Activated T-cell treated with anti-CD3 and anti-CD28 coated beads, Interleukin-2, amount 50 U/mL, for 72 hours (primary cell): ENCODE measurements around the gene CWH43. TPM values are rescaled to one million over a fixed set of nuclear protein-coding genes. Genes with fewer than 3 reads are reported as not detected.
"Not testable (repeated sequence)": the region's sequence is repeated elsewhere in the genome, so short reads cannot be mapped to it uniquely, and the experiment has no call there.

Experiments
- ATAC-seq, 2 donors: fragments of 150-1000 bp; cut with Tn5 transposase; replicated peaks in 1 of 2; 2 replicates each; pipeline ENCODE4 v1.10.0; 2021; ENCODE audit warnings: moderate library complexity in 2 of 2, mild to moderate bottlenecking in 1 of 2
- DNase-seq, 2 donors: peaks; one replicate each; pipeline ENCODE4 v3.0.0; 2021 to 2022; ENCODE audit warnings: mixed read lengths in 1 of 2
- H3K27ac Mint-ChIP-seq: one replicate; pipeline ENCODE4 v1.8.0; 2022; ENCODE audit warnings: mild to moderate bottlenecking, moderate library complexity, mixed read lengths
- H3K27me3 Mint-ChIP-seq: one replicate; pipeline ENCODE4 v1.8.0; 2022; ENCODE audit warnings: low read depth, mixed read lengths
- H3K36me3 Mint-ChIP-seq, 2 donors: one replicate each; pipeline ENCODE4 v1.8.0; 2022; ENCODE audit warnings: mixed read lengths in 2 of 2, mild to moderate bottlenecking in 1 of 2; ENCODE audit not compliant: insufficient read depth in 2 of 2
- H3K4me1 Mint-ChIP-seq: one replicate; pipeline ENCODE4 v1.8.0; 2022; ENCODE audit warnings: low read depth, mixed read lengths
- H3K4me3 Mint-ChIP-seq, 2 donors: one replicate each; pipeline ENCODE4 v1.8.0; 2022; ENCODE audit warnings: mild to moderate bottlenecking in 2 of 2, mixed read lengths in 2 of 2, moderate library complexity in 2 of 2
- H3K9me3 Mint-ChIP-seq, 2 donors: one replicate each; pipeline ENCODE4 v1.8.0; 2022; ENCODE audit warnings: mixed read lengths in 2 of 2
- total RNA-seq, 2 donors: library from RNA; stranded (reverse); gene quantifications; one replicate each; pipeline ENCODE4 v1.2.3, GENCODE V29; 2022

CWH43 gene
- not detected for total RNA-seq

- peaks cover 0 to 2% of the 10 kb centered on the region in 2 donors for H3K36me3 Mint-ChIP-seq
- DNase-seq, result no peak
- no peak for ATAC-seq
- no peak within 1 kb of the TSS for H3K27ac Mint-ChIP-seq
- peaks cover 74% of the 10 kb centered on the region for H3K27me3 Mint-ChIP-seq
- no peaks in the 10 kb centered on the region for H3K4me1 Mint-ChIP-seq
- peak within 1 kb of the TSS in 1 of 2 donors; percentile 15 for H3K4me3 Mint-ChIP-seq
- peaks cover 0 to 2% of the 10 kb centered on the region in 2 donors for H3K9me3 Mint-ChIP-seq
Observed at GRCh38 chr4:48985976-48986653, at the start of gene CWH43. TSS of gene CWH43 (plus strand) at chr4:48986275. CDS start at chr4:48986430, 155 bp downstream.

GRCh38 chr4:48937033-48937432 is 49.0 kb upstream of the CWH43 start:
- no peak for DNase-seq
- Mint-ChIP-seq H3K27me3 (no peaks in the 10 kb centered on the region), H3K9me3 (peaks cover 0 to 2% of the 10 kb centered on the region in 2 donors)

DNA sequence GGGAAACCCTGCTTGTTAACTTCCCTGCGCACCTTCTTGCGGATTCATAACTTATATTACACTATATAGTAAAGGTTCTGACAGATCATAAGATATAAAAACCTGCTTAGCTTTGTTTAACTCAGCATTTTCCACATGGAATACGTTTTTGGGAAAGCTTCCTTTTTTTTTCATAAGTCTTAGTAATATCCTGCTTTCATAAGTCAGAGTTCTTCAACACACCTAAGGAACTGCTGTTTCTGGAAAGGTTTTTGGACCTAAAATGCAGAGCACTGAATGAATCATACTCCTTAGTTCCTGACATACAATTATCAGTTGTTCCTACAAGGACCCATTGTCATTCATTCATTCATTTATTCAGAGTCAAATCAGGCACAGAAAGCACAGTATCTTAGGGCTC is 47.2 kb upstream of the CWH43 start:
- Mint-ChIP-seq H3K27me3 (no peaks in the 10 kb centered on the region), H3K4me1 (no peaks in the 10 kb centered on the region)

More at GRCh38 chr4:48937033-48937432, 49.0 kb upstream of the CWH43 start:
- H3K27ac Mint-ChIP-seq, result no peak overlapping the region
- no peak overlapping the region for H3K4me3 Mint-ChIP-seq
- no peaks in the 10 kb centered on the region for H3K4me1 Mint-ChIP-seq
- peaks cover 2 to 3% of the 10 kb centered on the region in 2 donors for H3K36me3 Mint-ChIP-seq
- no peak for ATAC-seq

DNA sequence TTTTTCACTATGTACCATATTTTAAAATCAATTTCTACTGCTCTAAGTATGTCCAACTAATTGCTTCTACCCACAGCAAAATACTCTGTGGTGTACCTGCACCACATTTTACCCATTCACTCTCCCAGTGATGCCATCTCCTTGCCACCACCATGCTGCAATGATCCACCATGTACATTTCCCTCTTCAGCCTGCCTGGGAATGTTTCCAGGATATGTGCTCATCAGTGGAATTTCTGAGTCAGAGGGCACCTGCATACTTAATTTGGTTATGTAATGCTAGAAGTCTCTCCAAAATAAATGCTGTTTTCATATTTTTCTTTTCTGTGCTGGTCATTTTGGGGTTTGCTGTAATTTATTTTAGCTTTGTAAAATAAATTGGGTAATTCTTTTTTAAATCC is 46.3 kb upstream of the CWH43 start:
- ATAC-seq (no peak), DNase-seq (no peak)
- Mint-ChIP-seq H3K36me3 (peaks cover 2 to 3% of the 10 kb centered on the region in 2 donors), H3K27me3 (no peaks in the 10 kb centered on the region), H3K4me1 (peaks cover 8% of the 10 kb centered on the region), H3K4me3 (no peak overlapping the region), H3K27ac (no peak overlapping the region), H3K9me3 (peaks cover 0 to 2% of the 10 kb centered on the region in 2 donors)

More for the DNA sequence above, 47.2 kb upstream of the CWH43 start:
- Mint-ChIP-seq H3K4me3 (no peak overlapping the region), H3K9me3 (peaks cover 0 to 2% of the 10 kb centered on the region in 2 donors), H3K27ac (no peak overlapping the region), H3K36me3 (peaks cover 2 to 3% of the 10 kb centered on the region in 2 donors)
- DNase-seq (no peak), ATAC-seq (no peak)

- Mint-ChIP-seq H3K4me1 (peaks cover 14% of the 10 kb centered on the region), H3K9me3 (no peaks in the 10 kb centered on the region), H3K27ac (peak overlapping the region; percentile 20), H3K27me3 (no peaks in the 10 kb centered on the region), H3K4me3 (no peak overlapping the region), H3K36me3 (no peaks in the 10 kb centered on the region)
- no peak for DNase-seq
- no peak for ATAC-seq
Observed at GRCh38 chr4:48943387-48943786, 42.7 kb upstream of the CWH43 start.

GRCh38 chr4:48944252-48944651 is 41.8 kb upstream of the CWH43 start:
- ATAC-seq, result peak in 1 of 2 donors; percentile 48
- Mint-ChIP-seq H3K27me3 (no peaks in the 10 kb centered on the region), H3K4me1 (peaks cover 15% of the 10 kb centered on the region), H3K27ac (no peak overlapping the region), H3K4me3 (no peak overlapping the region), H3K36me3 (no peaks in the 10 kb centered on the region), H3K9me3 (no peaks in the 10 kb centered on the region)
- no peak for DNase-seq

DNA sequence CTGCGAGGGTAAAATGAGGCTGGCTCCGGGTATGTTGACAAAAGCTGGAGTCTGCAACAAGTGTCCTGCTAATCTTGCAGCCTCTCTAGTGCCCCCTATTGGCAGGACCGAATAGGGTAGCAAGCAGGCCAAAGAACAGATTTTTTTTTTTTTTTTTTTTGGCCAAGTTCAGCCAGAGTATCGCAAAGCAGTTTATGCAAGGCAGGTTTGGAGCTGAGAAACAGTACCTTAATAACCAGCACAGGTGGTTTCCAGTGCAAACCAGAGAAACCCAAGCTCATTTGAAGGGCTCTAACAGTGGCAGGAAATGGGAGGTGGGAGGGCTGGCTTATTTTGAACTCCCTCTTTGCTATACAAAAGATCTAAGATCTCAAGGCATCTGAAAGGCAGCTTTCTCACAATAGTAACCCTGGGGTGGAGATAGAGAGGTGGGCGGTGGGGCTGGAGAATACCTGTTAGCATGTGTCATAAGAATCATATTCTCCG is 41.3 kb upstream of the CWH43 start:
- Mint-ChIP-seq H3K4me3 (no peak overlapping the region), H3K36me3 (no peaks in the 10 kb centered on the region), H3K27me3 (no peaks in the 10 kb centered on the region), H3K9me3 (no peaks in the 10 kb centered on the region), H3K27ac (no peak overlapping the region), H3K4me1 (peaks cover 15% of the 10 kb centered on the region)
- peak; percentile 55 to 71 for ATAC-seq
- DNase-seq, result peak; percentile 61 to 66

DNA sequence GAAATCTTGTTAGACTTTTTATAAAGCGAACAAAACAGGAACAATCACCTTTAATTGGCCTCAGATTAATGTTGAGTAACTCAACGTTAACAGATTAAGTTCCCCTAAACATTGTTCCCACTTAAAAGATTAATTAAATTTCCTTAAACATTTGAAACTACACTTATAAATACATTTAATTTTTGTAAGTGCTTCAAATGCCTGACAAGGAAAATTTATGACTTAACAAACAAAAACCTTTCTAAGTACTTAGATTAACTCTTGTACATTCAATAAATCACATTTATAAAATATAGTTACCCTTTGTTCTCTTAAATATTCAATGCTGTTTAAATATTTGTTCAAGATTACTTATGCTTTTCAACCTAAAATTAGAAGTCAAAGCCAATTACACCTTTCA is 40.1 kb upstream of the CWH43 start:
- DNase-seq (no peak), ATAC-seq (no peak)
- H3K4me1 Mint-ChIP-seq, result peaks cover 15% of the 10 kb centered on the region
- H3K36me3 Mint-ChIP-seq, result no peaks in the 10 kb centered on the region
- no peaks in the 10 kb centered on the region for H3K27me3 Mint-ChIP-seq
- H3K4me3 Mint-ChIP-seq, result no peak overlapping the region
- H3K27ac Mint-ChIP-seq, result no peak overlapping the region
- H3K9me3 Mint-ChIP-seq, result no peaks in the 10 kb centered on the region

DNA sequence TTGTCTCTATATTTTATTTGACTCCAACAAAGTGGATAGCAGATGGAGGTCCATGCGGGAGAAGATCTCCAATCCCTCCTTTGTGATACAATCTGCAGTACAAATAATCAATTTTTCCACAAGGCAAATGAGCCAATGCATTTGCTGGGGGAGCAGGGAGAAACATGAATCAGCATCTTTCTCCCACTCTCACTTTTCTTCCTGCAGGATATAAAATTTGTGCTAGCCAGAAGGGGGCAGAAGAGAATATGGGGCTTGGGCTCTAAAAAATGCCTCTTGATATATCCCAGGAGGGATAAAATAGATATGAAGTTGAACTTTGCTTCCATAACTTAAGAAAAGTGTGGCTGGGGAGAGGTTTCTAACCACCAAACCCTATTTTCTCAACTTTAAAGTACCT is 38.3 kb upstream of the CWH43 start:
- no peak for ATAC-seq
- no peaks in the 10 kb centered on the region for H3K27me3 Mint-ChIP-seq
- peaks cover 15% of the 10 kb centered on the region for H3K4me1 Mint-ChIP-seq
- no peaks in the 10 kb centered on the region for H3K36me3 Mint-ChIP-seq
- H3K9me3 Mint-ChIP-seq, result no peaks in the 10 kb centered on the region
- H3K27ac Mint-ChIP-seq, result no peak overlapping the region
- H3K4me3 Mint-ChIP-seq, result no peak overlapping the region
- no peak for DNase-seq

DNA sequence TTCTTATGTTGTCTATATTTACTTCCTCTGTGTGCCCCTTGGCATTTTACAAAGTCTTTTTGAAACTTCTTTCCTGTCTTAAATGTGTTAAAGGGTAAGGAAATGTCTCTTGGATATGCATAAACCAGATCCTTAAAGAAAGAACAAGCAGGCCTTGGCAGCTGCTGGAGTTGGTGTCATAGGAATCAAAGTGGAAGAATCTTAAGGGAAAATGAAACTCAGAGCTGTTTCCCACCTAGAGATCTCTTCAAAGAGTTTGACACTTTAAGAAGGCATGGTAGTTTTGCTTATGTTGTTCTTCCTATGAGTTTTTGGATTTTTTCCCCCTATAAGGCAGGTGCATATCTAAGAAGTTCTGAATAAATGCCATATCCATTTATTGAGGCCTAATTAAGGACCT is 37.0 kb upstream of the CWH43 start:
- Mint-ChIP-seq H3K9me3 (no peaks in the 10 kb centered on the region), H3K27me3 (no peaks in the 10 kb centered on the region), H3K36me3 (no peaks in the 10 kb centered on the region), H3K4me3 (no peak overlapping the region), H3K27ac (no peak overlapping the region), H3K4me1 (peaks cover 14% of the 10 kb centered on the region)
- DNase-seq (no peak), ATAC-seq (no peak)

- no peak for ATAC-seq
- no peak overlapping the region for H3K4me3 Mint-ChIP-seq
- H3K9me3 Mint-ChIP-seq, result no peaks in the 10 kb centered on the region
- H3K27me3 Mint-ChIP-seq, result no peaks in the 10 kb centered on the region
- no peak overlapping the region for H3K27ac Mint-ChIP-seq
- no peaks in the 10 kb centered on the region for H3K36me3 Mint-ChIP-seq
- peaks cover 8% of the 10 kb centered on the region for H3K4me1 Mint-ChIP-seq
- no peak for DNase-seq
Observed at GRCh38 chr4:48949518-48950219, 36.4 kb upstream of the CWH43 start.

- no peaks in the 10 kb centered on the region for H3K9me3 Mint-ChIP-seq
- no peak overlapping the region for H3K4me3 Mint-ChIP-seq
- no peaks in the 10 kb centered on the region for H3K27me3 Mint-ChIP-seq
- H3K36me3 Mint-ChIP-seq, result no peaks in the 10 kb centered on the region
- ATAC-seq, result no peak
- DNase-seq, result no peak
- no peaks in the 10 kb centered on the region for H3K4me1 Mint-ChIP-seq
- no peak overlapping the region for H3K27ac Mint-ChIP-seq
Observed at GRCh38 chr4:48954314-48954713, 31.8 kb upstream of the CWH43 start.

GRCh38 chr4:48957366-48957765 is 28.7 kb upstream of the CWH43 start:
- not testable (repeated sequence) for H3K36me3 Mint-ChIP-seq, H3K27me3 Mint-ChIP-seq, H3K27ac Mint-ChIP-seq, DNase-seq, H3K4me1 Mint-ChIP-seq, H3K9me3 Mint-ChIP-seq, H3K4me3 Mint-ChIP-seq, ATAC-seq
